WTC11 (cell line): Measurements from ENCODE around the gene SLC4A9. TPM values are rescaled to one million over a fixed set of nuclear protein-coding genes. Genes with fewer than 3 reads are reported as not detected.

Experiments used
- ATAC-seq: fragments of 200-7000 bp; cut with Tn5 transposase; 2 replicates; pipeline ENCODE4 v1.10.0; 2021; ENCODE audit warnings: mild to moderate bottlenecking, moderate library complexity
- CTCF ChIA-PET: fragments of 300-600 bp; sonication (Branson Sonifier 250); formaldehyde crosslinking; loops from one replicate; lab custom pipeline; 2021; ENCODE audit warnings: antibody characterized with exemption; lab: Charles Lee
- POLR2A ChIA-PET: fragments of 350-600 bp; sonication (Branson Sonifier 250); formaldehyde crosslinking; loops from one replicate; lab custom pipeline; 2021; ENCODE audit warnings: antibody characterized with exemption; lab: Charles Lee
- DNase-seq: peaks from one replicate; pipeline ENCODE4 v3.0.0; 2021; ENCODE audit warnings: low spot score
- H3K27ac Mint-ChIP-seq: 2 replicates; pipeline ENCODE4 v1.8.0; 2021; ENCODE audit warnings: mixed read lengths
- H3K27me3 Mint-ChIP-seq: 2 replicates; pipeline ENCODE4 v1.8.0; 2021; ENCODE audit warnings: low read depth, mild to moderate bottlenecking, moderate library complexity, mixed read lengths
- H3K36me3 Mint-ChIP-seq: 2 replicates; pipeline ENCODE4 v1.8.0; 2021; ENCODE audit warnings: mixed read lengths
- H3K4me1 Mint-ChIP-seq: 2 replicates; pipeline ENCODE4 v1.8.0; 2022; ENCODE audit warnings: mixed read lengths
- H3K4me3 Mint-ChIP-seq: 2 replicates; pipeline ENCODE4 v1.8.0; 2021; ENCODE audit warnings: mild to moderate bottlenecking, moderate library complexity, mixed read lengths
- H3K9me3 Mint-ChIP-seq: 2 replicates; pipeline ENCODE4 v1.8.0; 2021; ENCODE audit warnings: mixed read lengths
- ATF6 ChIP-seq: sonication (generic); formaldehyde crosslinking; IDR thresholded peaks from 2 replicates; pipeline ENCODE4 v1.8.1; 2023; ENCODE audit warnings: mild to moderate bottlenecking, missing genetic modification reagents
- CDX4 ChIP-seq: fragments of 250-450 bp; sonication (Bioruptor Pico); IDR thresholded peaks from 2 replicates; pipeline ENCODE4 v1.9.0; 2021; ENCODE audit warnings: moderate library complexity, mild to moderate bottlenecking, inconsistent platforms, borderline replicate concordance
- E2F5 ChIP-seq: sonication (generic); formaldehyde crosslinking; IDR thresholded peaks from 2 replicates; pipeline ENCODE4 v1.8.1; 2022; ENCODE audit warnings: mild to moderate bottlenecking, moderate library complexity, missing genetic modification reagents
- HMGXB4 ChIP-seq: sonication (generic); formaldehyde crosslinking; IDR thresholded peaks from 2 replicates; pipeline ENCODE4 v1.8.1; 2023; ENCODE audit warnings: mild to moderate bottlenecking, moderate library complexity, missing genetic modification reagents
- JUN ChIP-seq: sonication (generic); formaldehyde crosslinking; IDR thresholded peaks from 2 replicates; pipeline ENCODE4 v1.8.0; 2023; ENCODE audit warnings: mild to moderate bottlenecking, missing genetic modification reagents
- MLX ChIP-seq: sonication (generic); formaldehyde crosslinking; IDR thresholded peaks from 2 replicates; pipeline ENCODE4 v1.8.1; 2023; ENCODE audit warnings: mild to moderate bottlenecking, missing genetic modification reagents, moderate library complexity
- MYBL2 ChIP-seq: sonication (generic); formaldehyde crosslinking; IDR thresholded peaks from 2 replicates; pipeline ENCODE4 v1.8.1; 2023; ENCODE audit warnings: mild to moderate bottlenecking, moderate library complexity, missing genetic modification reagents
- NFYB ChIP-seq: sonication (generic); formaldehyde crosslinking; conservative IDR thresholded peaks from 2 replicates; pipeline ENCODE4 v1.8.0; 2022; ENCODE audit warnings: low read depth, missing genetic modification reagents
- NR2C2 ChIP-seq: sonication (generic); formaldehyde crosslinking; IDR thresholded peaks from 2 replicates; pipeline ENCODE4 v1.8.0; 2022; ENCODE audit warnings: mild to moderate bottlenecking, missing genetic modification reagents
- PRRX2 ChIP-seq: fragments of 250-450 bp; sonication (Bioruptor Pico); IDR thresholded peaks from 2 replicates; pipeline ENCODE4 v1.8.0; 2021; ENCODE audit warnings: mild to moderate bottlenecking
- SMAD4 ChIP-seq: sonication (generic); formaldehyde crosslinking; IDR thresholded peaks from 2 replicates; pipeline ENCODE4 v1.8.0; 2022; ENCODE audit warnings: mild to moderate bottlenecking, missing genetic modification reagents
- SOX15 ChIP-seq: fragments of 250-450 bp; sonication (Bioruptor Pico); IDR thresholded peaks from 2 replicates; pipeline ENCODE4 v1.9.0; 2021; ENCODE audit warnings: mild to moderate bottlenecking
- SP1 ChIP-seq: sonication (generic); formaldehyde crosslinking; conservative IDR thresholded peaks from 2 replicates; pipeline ENCODE4 v1.8.1; 2022; ENCODE audit warnings: missing genetic modification reagents
- TCF7 ChIP-seq: sonication (generic); formaldehyde crosslinking; IDR thresholded peaks from 2 replicates; pipeline ENCODE4 v1.8.0; 2022; ENCODE audit warnings: mild to moderate bottlenecking, low read depth, missing genetic modification reagents, moderate library complexity
- TEAD4 ChIP-seq: sonication (generic); formaldehyde crosslinking; IDR thresholded peaks from 2 replicates; pipeline ENCODE4 v1.8.0; 2022; ENCODE audit warnings: mild to moderate bottlenecking, missing genetic modification reagents
- TP53 ChIP-seq: sonication (generic); formaldehyde crosslinking; IDR thresholded peaks from 2 replicates; pipeline ENCODE4 v1.8.1; 2023; ENCODE audit warnings: mild to moderate bottlenecking, missing genetic modification reagents
- ZNF219 ChIP-seq: sonication (generic); formaldehyde crosslinking; IDR thresholded peaks from 2 replicates; pipeline ENCODE4 v1.8.0; 2023; ENCODE audit warnings: missing genetic modification reagents, mild to moderate bottlenecking, borderline replicate concordance
- ZNF232 ChIP-seq: sonication (generic); formaldehyde crosslinking; IDR thresholded peaks from 2 replicates; pipeline ENCODE4 v1.8.0; 2022; ENCODE audit warnings: mild to moderate bottlenecking, missing genetic modification reagents
- ZNF281 ChIP-seq: sonication (generic); formaldehyde crosslinking; IDR thresholded peaks from 2 replicates; pipeline ENCODE4 v1.8.0; 2023; ENCODE audit warnings: mild to moderate bottlenecking, missing genetic modification reagents
- ZNF317 ChIP-seq: sonication (generic); formaldehyde crosslinking; IDR thresholded peaks from 2 replicates; pipeline ENCODE4 v1.8.1; 2023; ENCODE audit warnings: low read depth, mild to moderate bottlenecking, moderate library complexity, missing genetic modification reagents, borderline replicate concordance
- ZNF425 ChIP-seq: fragments of 250-450 bp; sonication (Bioruptor Pico); conservative IDR thresholded peaks from 2 replicates; pipeline ENCODE4 v1.9.0; 2021; ENCODE audit warnings: mild to moderate bottlenecking
- ZNF671 ChIP-seq: fragments of 250-450 bp; sonication (Bioruptor Pico); IDR thresholded peaks from 2 replicates; pipeline ENCODE4 v1.8.0; 2021; ENCODE audit warnings: mild to moderate bottlenecking
- total RNA-seq: library from RNA; stranded (reverse); gene quantifications from 3 replicates; pipeline ENCODE4 v1.2.3, GENCODE V29; 2021

Gene SLC4A9
- total RNA-seq, 1 experiment from 2014 or later = 0.37 TPM

- no peak overlapping the region for H3K4me3 Mint-ChIP-seq
- POLR2A ChIA-PET = no interaction called here
- no peak for ATAC-seq
- H3K4me1 Mint-ChIP-seq = no peaks in the 10 kb centered on the region
- no peak for TF ChIP-seq PRRX2
- TF ChIP-seq ZNF232 (CRISPR knock-in tag) = no peak
- no peak for TF ChIP-seq MLX (CRISPR knock-in tag)
- TF ChIP-seq NR2C2 (CRISPR knock-in tag) = no peak
- no peak for TF ChIP-seq TEAD4 (CRISPR knock-in tag)
- TF ChIP-seq ZNF671 = no peak
- no peak for TF ChIP-seq SOX15 (CRISPR knock-in tag)
- no peak for TF ChIP-seq NFYB (CRISPR knock-in tag)
- no peak for TF ChIP-seq ZNF219 (CRISPR knock-in tag)
- TF ChIP-seq, all 79 proteins: peak for 0
- no peak overlapping the region for H3K27ac Mint-ChIP-seq
- CTCF ChIA-PET = no interaction called here
- H3K27me3 Mint-ChIP-seq = no peaks in the 10 kb centered on the region
- H3K36me3 Mint-ChIP-seq = no peaks in the 10 kb centered on the region
- no peaks in the 10 kb centered on the region for H3K9me3 Mint-ChIP-seq
- DNase-seq = no peak
Observed at GRCh38 chr5:140391312-140391711, 31.3 kb downstream of the SLC4A9 start.

- POLR2A ChIA-PET = no interaction called here
- DNase-seq (no peak), ATAC-seq (no peak)
- CTCF ChIA-PET = no interaction called here
- H3K4me3 Mint-ChIP-seq = no peak overlapping the region
- H3K27ac Mint-ChIP-seq = no peak overlapping the region
- H3K36me3 Mint-ChIP-seq = no peaks in the 10 kb centered on the region
- H3K9me3 Mint-ChIP-seq = no peaks in the 10 kb centered on the region
- TF ChIP-seq HMGXB4 (CRISPR knock-in tag) (no peak), ZNF425 (CRISPR knock-in tag) (no peak), SP1 (CRISPR knock-in tag) (no peak), TP53 (CRISPR knock-in tag) (no peak), ZNF317 (no peak), SMAD4 (CRISPR knock-in tag) (no peak), TCF7 (CRISPR knock-in tag) (no peak)
- no peaks in the 10 kb centered on the region for H3K4me1 Mint-ChIP-seq
- no peaks in the 10 kb centered on the region for H3K27me3 Mint-ChIP-seq
Observed at GRCh38 chr5:140391732-140392131, 31.7 kb downstream of the SLC4A9 start.

- POLR2A ChIA-PET = interaction anchor here (0.6 kb wide), 1 partner anchor 84 kb away, joined by 3 read pairs; no protein-coding TSS in a partner anchor
- no peak for DNase-seq
- ATAC-seq = no peak
- peaks cover 8% of the 10 kb centered on the region for H3K4me1 Mint-ChIP-seq
- CTCF ChIA-PET = interaction anchor here (0.7 to 1.4 kb wide), 2 partner anchors 9 to 21 kb away, joined by 3 to 6 read pairs; no protein-coding TSS in a partner anchor
- H3K27ac Mint-ChIP-seq = no peak overlapping the region
- H3K36me3 Mint-ChIP-seq = no peaks in the 10 kb centered on the region
- no peaks in the 10 kb centered on the region for H3K27me3 Mint-ChIP-seq
- H3K4me3 Mint-ChIP-seq = no peak overlapping the region
- H3K9me3 Mint-ChIP-seq = no peaks in the 10 kb centered on the region
- TF ChIP-seq E2F5 (no peak), ZNF281 (no peak), ATF6 (CRISPR knock-in tag) (no peak), CDX4 (CRISPR knock-in tag) (no peak), MLX (CRISPR knock-in tag) (no peak), MYBL2 (CRISPR knock-in tag) (no peak), SOX15 (CRISPR knock-in tag) (no peak), JUN (CRISPR knock-in tag) (no peak), NR2C2 (CRISPR knock-in tag) (no peak)
Observed at GRCh38 chr5:140393738-140394137, 33.7 kb downstream of the SLC4A9 start.
